ENCODE results near the gene PGBD4.
"Not testable (repeated sequence)": the region's sequence is repeated elsewhere in the genome, so short reads cannot be mapped to it uniquely, and the experiment has no call there.

PGBD4 gene

DNA sequence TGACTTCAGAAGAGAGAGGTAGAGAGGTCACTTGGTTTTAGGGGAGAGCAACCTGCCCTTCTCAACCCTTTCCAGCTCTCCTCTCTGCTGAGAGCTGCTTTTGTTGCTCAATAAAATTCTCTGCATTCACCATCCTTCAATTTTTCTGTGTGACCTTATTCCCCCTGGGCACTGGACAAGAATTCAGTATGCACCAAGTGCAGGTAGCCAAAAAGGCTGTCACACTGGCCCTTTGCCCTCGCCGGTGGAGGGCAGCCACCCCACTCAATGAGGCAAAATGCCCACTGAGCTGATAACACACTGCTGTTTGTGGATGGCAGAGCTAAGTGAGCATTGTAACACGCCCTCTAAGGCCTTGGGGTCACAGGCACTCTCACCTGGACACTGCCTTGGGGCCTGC lies 12.9 kb downstream of the PGBD4 start:
- no peak for DNase-seq

GRCh38 chr15:34116620-34117019 lies 14.7 kb downstream of the PGBD4 start:
- no peak for DNase-seq

DNA sequence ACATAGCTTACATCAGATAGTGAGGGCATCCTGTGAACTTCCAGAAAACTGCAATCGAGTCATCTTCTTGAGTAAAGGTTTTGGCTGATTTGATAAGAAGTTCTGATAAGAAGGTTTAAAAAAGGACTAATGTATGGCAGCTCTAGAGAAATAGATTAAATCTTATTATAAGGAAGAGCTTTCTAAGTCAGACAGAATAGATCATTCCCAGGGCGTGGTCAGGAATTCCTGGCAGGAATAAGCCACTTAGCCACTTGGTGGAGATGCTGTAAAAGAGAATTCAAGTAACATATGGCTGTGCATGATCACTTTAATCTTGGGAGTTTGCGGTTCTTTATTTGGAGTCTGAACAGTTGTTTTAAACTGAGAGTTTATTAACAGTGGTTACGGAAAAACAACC lies 17.4 kb downstream of the PGBD4 start:
- no peak for DNase-seq

- DNase-seq = not testable (repeated sequence)
These were observed 18.5 kb downstream of the PGBD4 start for GRCh38 chr15:34120420-34120819.

GRCh38 chr15:34121786-34122185 lies 19.9 kb downstream of the PGBD4 start:
- DNase-seq = not testable (repeated sequence)

DNA sequence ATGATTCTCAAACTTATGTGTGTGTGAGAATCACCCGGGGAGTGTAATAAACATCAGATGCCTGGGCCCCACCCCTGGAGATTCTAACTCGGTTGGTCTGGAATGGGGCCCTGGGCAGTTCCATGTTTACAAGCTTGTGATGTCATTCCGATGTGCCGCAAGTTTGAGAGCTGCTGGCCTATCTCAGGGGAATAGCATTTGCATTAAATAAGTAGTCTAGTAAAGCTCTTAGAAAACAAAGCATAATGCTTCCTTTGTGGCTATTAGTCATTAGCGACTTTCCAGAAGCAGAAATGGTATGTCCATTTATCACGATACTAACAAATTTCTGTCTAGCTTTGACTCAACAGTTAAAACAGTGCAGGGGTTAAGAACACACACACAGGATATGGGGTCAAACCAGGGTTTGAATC lies 20.9 kb downstream of the PGBD4 start:
- no peak for DNase-seq

DNA sequence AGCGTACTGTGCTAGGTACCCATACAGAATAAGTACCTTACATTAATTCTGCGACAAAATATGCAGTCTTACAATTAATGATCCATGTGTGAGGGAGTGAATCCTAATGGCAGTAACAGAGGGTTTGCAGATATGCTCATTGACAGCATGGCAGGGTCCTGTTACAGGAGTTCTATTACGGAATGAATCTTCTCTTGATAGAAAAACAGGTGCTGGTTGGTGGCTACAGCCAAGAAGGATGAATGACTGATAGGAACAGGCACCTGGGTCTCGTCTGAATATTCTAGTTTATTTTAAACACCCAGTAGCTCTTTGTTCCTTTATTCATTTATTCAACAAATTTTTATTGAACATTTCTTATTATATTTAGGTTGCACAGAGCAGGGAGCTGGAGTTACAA lies 22.8 kb downstream of the PGBD4 start:
- DNase-seq = no peak

DNA sequence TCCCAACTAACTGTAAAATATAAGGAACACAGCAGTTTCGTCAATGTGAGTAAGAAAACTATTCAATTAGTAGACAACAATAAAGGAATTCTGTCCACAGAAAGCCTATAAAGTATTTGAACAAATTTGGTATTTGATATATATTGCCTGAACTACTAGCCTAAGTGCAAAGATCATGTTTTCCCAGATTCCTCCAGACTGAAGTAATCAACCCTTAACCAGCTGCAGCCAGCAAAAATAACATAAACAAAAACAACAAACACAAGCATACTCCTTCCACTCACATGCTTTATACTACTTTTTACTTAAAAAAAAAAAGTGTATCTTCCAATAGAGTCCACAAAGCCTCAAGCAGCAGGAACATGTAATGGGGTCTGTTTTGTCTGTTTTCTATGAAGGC lies 24.1 kb downstream of the PGBD4 start:
- DNase-seq = no peak

GRCh38 chr15:34126522-34126921 lies 24.6 kb downstream of the PGBD4 start:
- DNase-seq = no peak

DNA sequence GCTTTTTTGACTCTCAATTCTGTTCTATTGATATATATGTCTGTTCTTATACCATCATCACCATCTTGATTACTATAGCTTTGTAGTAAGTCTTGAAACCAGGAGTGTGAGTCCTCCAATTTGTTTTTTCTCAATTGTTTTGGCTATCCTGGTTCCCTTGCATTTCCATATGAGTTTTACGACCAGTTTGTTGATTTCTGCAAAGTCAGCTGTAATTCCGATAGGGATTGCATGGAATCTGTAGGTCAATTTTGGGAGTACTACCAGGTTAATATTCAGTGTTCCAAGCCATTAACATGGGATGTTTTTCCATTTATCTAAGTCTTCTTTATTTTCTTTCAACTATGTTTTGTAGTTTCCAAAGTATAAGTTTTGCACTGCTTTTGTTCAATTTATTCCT lies 27.0 kb downstream of the PGBD4 start:
- no peak for DNase-seq

DNA sequence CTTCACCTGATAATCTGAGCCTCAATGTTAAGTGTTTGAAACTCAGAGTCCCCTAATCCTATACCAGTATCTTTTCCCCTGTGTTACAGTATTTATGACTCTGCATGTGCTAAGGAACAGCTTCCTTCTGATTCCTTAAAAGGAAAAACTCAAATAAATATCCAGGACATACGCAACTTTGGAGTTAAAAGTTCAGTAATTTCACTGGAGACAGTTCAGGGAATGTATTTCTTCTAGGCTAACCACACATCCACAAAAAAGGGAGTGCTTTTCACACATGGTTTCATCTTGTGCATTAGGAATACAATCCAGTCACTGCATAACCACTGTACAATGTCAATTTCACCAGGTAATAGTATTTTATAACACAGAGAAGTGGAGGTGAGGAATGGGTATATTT lies 31.0 kb downstream of the PGBD4 start:
- DNase-seq = no peak

DNA sequence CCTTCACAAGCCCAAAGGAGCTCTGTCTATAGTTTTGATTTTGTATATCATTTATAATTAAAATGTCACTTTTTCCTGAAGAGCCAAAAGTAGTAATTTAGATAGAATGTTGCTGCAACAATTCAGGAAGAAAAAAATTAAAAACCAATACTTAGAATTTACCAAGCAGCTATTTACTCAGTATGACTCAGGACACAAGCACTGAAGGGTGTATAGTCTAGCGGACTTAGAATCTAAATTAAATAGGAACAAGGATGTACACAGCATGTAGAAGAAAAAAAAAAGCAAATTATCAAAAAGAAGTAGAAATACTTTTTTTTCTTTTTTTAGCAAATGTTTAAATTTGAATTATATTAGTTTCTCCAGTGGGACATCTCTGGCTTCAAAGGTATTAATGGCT lies 31.6 kb downstream of the PGBD4 start:
- no peak for DNase-seq

DNA sequence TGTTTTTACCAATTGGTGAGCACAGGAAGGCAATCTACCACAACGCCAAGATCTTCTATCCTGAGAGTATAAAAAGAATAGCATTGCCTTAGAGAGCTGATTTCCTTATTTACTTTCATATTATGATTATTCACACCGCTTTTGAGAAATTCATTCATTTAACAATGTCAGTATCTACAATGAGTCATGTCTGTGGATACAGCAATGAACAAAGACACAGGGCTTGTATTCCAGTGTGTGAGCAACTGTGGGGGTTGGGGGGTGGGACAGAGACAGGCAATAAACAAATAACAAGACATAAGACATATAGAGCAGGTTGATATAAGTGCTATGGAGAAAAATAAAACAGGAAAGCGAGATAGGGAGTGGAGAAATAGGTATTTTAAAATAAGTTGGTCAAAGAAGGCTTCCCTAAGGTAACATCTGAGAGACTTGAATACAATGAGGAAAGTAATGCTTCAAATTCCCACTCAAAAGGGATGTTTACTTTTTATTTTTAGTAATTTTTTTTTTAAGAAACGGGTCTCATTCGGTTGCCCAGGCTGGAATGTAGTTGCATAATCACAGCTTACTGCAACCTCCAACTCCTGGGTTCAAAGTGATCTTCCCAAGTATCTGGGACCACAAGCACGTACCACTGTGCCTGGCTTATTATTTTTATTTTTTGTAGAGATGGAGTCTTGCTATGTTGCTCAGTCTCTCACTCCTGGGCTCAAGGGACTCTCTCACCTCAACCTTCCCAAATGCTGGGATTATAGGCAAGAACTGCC lies 45.7 kb downstream of the PGBD4 start:
- DNase-seq = no peak

DNA sequence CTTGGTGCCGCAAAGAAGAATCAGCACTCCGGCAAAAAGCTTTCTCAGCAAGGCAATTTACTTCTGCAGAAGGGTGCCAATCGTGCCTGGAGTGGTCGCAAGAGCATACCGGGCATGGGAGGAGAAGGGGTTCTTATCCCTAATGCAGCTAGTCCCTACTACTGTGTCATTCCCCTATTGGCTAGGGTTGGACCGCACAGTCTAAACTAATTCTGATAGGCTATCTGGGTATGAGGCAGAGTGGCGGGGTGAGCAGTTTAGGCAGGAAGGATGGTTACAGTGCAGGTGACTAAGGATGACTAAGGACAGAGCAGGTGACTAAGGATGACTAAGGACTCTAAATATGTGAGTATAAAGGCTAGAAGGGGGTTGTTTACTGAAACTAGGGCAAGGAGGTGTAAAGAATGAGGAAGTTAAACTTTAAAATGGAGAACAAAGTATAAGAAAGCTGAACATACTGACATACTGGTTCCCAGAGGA lies 52.9 kb downstream of the PGBD4 start:
- DNase-seq = no peak

DNA sequence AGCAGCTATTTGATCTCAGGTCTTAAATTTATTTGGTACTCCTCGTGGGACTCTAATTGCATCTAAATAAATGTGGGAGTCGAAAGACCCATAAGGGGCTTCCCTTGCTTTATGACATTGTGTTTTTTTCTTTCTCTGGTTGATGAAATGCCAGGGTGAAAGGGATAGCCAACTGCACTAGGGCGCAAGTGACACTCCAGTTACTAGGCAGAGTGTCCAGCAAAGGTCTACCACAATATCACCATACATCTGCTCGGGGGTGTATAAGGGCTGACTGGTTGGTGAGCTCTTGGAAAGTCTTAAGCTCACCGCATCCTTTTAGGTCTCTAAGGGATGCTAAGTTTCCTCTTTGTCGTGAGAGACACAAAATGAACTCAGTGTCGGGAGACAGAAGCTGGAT lies 54.0 kb downstream of the PGBD4 start:
- DNase-seq = no peak

All from SHP77 (cell line).